Measurements from ENCODE around the gene PLCXD3.

PLCXD3 gene

DNA sequence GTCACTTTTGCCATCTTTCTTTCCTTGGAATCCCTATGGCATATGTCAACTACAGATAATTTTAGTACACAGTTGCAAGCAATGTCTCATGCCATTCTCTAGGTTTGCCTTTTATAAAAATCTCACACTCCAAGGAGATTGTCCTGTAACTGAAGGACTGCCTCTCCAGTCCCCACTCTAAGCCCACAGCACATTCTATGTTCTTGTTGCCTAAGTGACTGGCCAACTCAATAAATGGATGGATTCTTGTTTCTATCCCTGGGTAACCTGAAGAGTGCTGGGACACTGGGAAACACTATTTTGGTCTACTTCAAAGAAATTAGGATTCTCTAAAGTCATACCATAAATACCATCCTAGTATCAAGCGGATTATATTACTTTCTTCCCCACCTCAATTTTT is 145.0 kb downstream of the PLCXD3 start:
- Histone ChIP-seq H3K36me3 (ENCODE audit: control insufficient read depth, insufficient read depth, low read length) (no peaks in the 10 kb centered on the region), H3K4me3 (ENCODE audit: low read length) (no peak overlapping the region), H3K9ac (ENCODE audit: low read length) (no peak overlapping the region), H3K27ac (ENCODE audit: low read depth, low read length) (no peak overlapping the region), H3K27me3 (ENCODE audit: control insufficient read depth, insufficient read depth, low read length) (no peaks in the 10 kb centered on the region), H3K4me1 (ENCODE audit: control insufficient read depth, insufficient read depth, low read length) (no peaks in the 10 kb centered on the region)

DNA sequence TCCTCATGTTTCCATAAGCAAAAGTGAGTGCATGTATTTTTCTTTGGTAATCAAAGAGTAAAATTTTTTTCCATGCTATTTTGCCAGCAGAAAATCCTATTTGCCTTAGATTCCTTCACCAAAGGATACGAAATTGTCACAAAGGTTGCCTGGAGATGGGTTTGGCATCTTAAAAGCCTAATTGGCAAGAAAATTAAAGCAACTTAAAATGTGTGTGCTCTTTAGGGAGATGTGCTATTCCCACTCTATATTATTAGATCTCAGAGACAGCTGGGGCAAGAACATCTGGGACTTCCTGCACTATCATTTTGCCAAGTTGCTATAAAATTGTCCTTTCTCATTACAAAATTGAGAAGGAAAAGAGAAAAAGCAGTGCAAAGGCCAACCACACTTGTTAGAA is 146.1 kb downstream of the PLCXD3 start:
- no peak overlapping the region for H3K9ac ChIP-seq (ENCODE audit: low read length)
- no peaks in the 10 kb centered on the region for H3K36me3 ChIP-seq (ENCODE audit: control insufficient read depth, insufficient read depth, low read length)
- H3K4me3 ChIP-seq (ENCODE audit: low read length): no peak overlapping the region
- H3K27me3 ChIP-seq (ENCODE audit: control insufficient read depth, insufficient read depth, low read length): no peaks in the 10 kb centered on the region
- H3K4me1 ChIP-seq (ENCODE audit: control insufficient read depth, insufficient read depth, low read length): no peaks in the 10 kb centered on the region
- no peak overlapping the region for H3K27ac ChIP-seq (ENCODE audit: low read depth, low read length)

DNA sequence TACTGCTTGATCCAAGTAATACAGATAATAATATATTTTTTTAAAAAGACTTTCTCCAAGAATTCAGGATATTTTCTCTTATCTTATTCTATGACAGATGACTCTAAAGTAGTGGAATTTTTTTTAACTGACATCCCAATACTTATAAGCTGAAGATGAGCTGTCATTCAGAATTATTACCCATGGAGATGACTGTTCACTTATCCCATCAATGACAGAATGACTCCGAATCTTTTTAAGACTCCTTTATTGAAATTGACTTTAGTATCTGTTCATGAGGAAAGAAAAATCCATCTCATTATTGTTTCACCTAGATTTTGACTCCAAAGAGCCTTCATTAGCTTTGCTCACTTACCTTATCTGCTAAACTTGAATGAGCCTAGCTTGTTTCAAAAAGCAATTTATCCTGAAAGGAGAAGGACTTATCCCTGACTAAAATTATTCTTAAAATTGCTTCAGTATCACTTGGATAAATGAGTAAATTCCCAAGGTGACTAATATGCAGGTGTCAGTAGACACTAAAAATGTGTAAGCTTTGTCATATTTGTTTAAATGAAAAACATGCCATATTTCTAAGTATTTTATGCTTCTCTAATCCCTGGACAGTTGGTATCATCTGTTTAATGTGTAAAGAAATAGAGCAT is 146.9 kb downstream of the PLCXD3 start:
- Histone ChIP-seq H3K4me1 (ENCODE audit: control insufficient read depth, insufficient read depth, low read length) (no peaks in the 10 kb centered on the region), H3K27me3 (ENCODE audit: control insufficient read depth, insufficient read depth, low read length) (no peaks in the 10 kb centered on the region), H3K36me3 (ENCODE audit: control insufficient read depth, insufficient read depth, low read length) (no peaks in the 10 kb centered on the region), H3K9ac (ENCODE audit: low read length) (no peak overlapping the region), H3K27ac (ENCODE audit: low read depth, low read length) (no peak overlapping the region), H3K4me3 (ENCODE audit: low read length) (no peak overlapping the region)

DNA sequence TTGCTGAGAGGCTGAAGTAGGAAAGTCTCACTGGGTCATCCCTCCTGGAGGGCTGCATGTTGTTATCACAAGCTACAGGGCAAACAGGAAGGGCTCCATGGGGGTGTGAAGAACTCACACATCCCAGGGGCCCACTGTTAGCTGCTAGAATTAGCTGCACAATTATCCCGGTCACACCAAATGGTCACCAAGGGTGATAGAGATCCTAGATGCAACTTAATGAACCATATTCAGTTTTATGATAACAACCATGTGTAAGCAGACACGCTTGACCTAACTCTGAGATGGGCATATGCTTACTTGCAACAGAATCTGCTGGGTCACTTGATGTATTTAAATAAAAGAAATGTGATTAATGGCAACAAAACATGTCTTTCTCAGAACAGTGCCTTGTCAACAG is 153.6 kb downstream of the PLCXD3 start:
- Histone ChIP-seq H3K4me3 (ENCODE audit: low read length) (no peak overlapping the region), H3K36me3 (ENCODE audit: control insufficient read depth, insufficient read depth, low read length) (no peaks in the 10 kb centered on the region), H3K27me3 (ENCODE audit: control insufficient read depth, insufficient read depth, low read length) (no peaks in the 10 kb centered on the region), H3K9ac (ENCODE audit: low read length) (no peak overlapping the region), H3K27ac (ENCODE audit: low read depth, low read length) (no peak overlapping the region), H3K4me1 (ENCODE audit: control insufficient read depth, insufficient read depth, low read length) (no peaks in the 10 kb centered on the region)

DNA sequence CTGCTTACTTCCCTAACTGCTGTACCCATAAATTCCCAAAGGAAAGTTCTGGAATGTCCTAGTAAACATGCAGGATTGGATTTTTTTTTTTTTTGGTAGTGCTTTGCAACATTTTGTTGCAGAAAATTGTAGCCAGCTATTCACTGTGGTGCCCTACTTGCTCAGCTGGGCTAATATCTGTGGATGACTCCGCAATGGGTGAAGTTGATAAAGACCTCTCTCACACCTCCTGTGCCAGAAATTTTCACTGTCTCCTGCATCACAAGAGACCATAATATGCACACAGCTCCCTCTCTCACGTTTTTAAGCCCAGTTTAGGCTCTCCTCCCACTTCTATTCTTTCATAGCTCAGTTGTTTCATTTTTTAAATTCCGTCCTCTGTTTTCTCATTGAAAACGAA is 160.6 kb downstream of the PLCXD3 start:
- no peaks in the 10 kb centered on the region for H3K27me3 ChIP-seq (ENCODE audit: control insufficient read depth, insufficient read depth, low read length)
- H3K9ac ChIP-seq (ENCODE audit: low read length): no peak overlapping the region
- no peak overlapping the region for H3K27ac ChIP-seq (ENCODE audit: low read depth, low read length)
- no peaks in the 10 kb centered on the region for H3K36me3 ChIP-seq (ENCODE audit: control insufficient read depth, insufficient read depth, low read length)
- no peak overlapping the region for H3K4me3 ChIP-seq (ENCODE audit: low read length)
- no peaks in the 10 kb centered on the region for H3K4me1 ChIP-seq (ENCODE audit: control insufficient read depth, insufficient read depth, low read length)

DNA sequence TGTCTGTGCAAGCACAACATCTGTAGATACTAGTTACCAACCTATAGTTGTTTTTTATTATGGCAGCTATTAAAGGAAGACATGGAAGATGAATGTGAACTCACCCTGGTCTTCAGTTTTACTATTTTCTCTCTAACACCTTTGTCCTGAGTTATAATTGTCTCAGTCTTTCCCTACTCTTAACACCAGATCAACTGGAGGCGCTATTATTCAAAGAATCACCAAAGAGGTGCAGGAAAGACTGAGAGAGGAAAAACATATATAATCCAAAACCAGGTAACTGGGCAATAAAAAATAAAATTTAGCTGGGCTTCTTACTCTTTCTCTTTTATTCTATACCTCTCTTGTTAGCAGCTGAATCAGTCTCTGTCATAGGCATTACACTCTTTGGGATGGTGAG is 162.8 kb downstream of the PLCXD3 start:
- H3K4me3 ChIP-seq (ENCODE audit: low read length): no peak overlapping the region
- H3K9ac ChIP-seq (ENCODE audit: low read length): no peak overlapping the region
- no peak overlapping the region for H3K27ac ChIP-seq (ENCODE audit: low read depth, low read length)
- no peaks in the 10 kb centered on the region for H3K4me1 ChIP-seq (ENCODE audit: control insufficient read depth, insufficient read depth, low read length)
- no peaks in the 10 kb centered on the region for H3K27me3 ChIP-seq (ENCODE audit: control insufficient read depth, insufficient read depth, low read length)
- H3K36me3 ChIP-seq (ENCODE audit: control insufficient read depth, insufficient read depth, low read length): no peaks in the 10 kb centered on the region

DNA sequence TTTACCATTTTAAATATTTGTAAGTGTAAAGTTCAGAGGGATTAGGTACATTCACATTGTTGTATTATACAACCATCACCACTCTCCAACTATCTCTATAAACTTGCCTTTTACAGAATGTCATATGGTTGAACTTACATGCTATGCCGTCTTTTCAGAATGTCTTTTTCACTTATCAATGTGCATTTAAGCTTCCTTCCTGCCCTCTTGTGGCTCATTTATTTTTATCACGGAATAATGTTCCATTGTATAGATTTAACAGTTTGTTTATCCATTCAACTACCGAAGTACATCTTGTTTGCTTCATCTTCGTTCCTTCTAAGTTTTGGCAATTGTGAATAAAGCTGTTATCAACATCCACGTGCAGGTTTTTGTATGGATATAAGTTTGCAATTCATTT is 163.8 kb downstream of the PLCXD3 start:
- no peaks in the 10 kb centered on the region for H3K36me3 ChIP-seq (ENCODE audit: control insufficient read depth, insufficient read depth, low read length)
- no peaks in the 10 kb centered on the region for H3K27me3 ChIP-seq (ENCODE audit: control insufficient read depth, insufficient read depth, low read length)
- no peaks in the 10 kb centered on the region for H3K4me1 ChIP-seq (ENCODE audit: control insufficient read depth, insufficient read depth, low read length)
- no peak overlapping the region for H3K4me3 ChIP-seq (ENCODE audit: low read length)
- no peak overlapping the region for H3K27ac ChIP-seq (ENCODE audit: low read depth, low read length)
- H3K9ac ChIP-seq (ENCODE audit: low read length): no peak overlapping the region

DNA sequence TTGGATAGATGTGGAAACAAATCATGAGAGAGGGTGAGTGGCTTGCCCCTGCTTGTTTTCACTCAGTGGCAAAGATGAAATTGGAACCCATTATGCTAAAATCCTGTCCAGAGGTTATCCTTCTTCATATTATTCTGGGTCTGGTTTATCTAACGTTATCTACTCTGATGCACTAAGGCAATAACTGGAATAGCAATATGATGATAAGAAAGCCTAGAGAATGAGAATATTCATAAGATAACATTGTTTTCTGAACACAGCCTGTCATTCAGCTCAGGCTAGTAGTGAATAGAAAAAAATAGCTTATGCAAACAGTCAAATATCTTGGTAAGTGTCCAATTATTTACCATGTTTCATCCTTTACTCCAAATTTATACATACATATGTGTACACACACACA is 165.1 kb downstream of the PLCXD3 start:
- H3K4me1 ChIP-seq (ENCODE audit: control insufficient read depth, insufficient read depth, low read length): no peaks in the 10 kb centered on the region
- H3K27ac ChIP-seq (ENCODE audit: low read depth, low read length): no peak overlapping the region
- no peak overlapping the region for H3K9ac ChIP-seq (ENCODE audit: low read length)

DNA sequence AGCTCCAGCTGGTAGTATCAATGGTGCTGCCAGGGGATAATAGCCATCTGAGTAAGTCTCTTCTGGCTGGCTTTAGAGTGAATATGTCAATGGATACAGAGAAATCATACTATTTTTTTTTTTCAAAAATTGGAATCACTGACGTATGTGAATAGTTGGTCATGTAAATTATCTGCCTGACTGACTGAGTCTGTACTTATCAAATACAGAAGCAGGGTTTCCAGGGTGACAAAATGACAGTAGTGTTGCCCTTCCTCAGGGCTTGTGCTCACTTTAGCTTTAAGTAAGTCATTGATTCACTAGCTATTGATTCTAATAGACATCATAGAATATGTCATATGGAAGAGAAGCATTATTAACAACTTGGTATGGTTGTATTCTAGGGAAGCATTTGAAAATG is 171.1 kb downstream of the PLCXD3 start:
- H3K27me3 ChIP-seq (ENCODE audit: control insufficient read depth, insufficient read depth, low read length): no peaks in the 10 kb centered on the region
- no peak overlapping the region for H3K27ac ChIP-seq (ENCODE audit: low read depth, low read length)
- H3K9ac ChIP-seq (ENCODE audit: low read length): no peak overlapping the region
- no peaks in the 10 kb centered on the region for H3K36me3 ChIP-seq (ENCODE audit: control insufficient read depth, insufficient read depth, low read length)
- no peaks in the 10 kb centered on the region for H3K4me1 ChIP-seq (ENCODE audit: control insufficient read depth, insufficient read depth, low read length)
- no peak overlapping the region for H3K4me3 ChIP-seq (ENCODE audit: low read length)

More for the DNA sequence above, 165.1 kb downstream of the PLCXD3 start:
- H3K27me3 ChIP-seq (ENCODE audit: control insufficient read depth, insufficient read depth, low read length): no peaks in the 10 kb centered on the region
- H3K36me3 ChIP-seq (ENCODE audit: control insufficient read depth, insufficient read depth, low read length): no peaks in the 10 kb centered on the region
- no peak overlapping the region for H3K4me3 ChIP-seq (ENCODE audit: low read length)

DNA sequence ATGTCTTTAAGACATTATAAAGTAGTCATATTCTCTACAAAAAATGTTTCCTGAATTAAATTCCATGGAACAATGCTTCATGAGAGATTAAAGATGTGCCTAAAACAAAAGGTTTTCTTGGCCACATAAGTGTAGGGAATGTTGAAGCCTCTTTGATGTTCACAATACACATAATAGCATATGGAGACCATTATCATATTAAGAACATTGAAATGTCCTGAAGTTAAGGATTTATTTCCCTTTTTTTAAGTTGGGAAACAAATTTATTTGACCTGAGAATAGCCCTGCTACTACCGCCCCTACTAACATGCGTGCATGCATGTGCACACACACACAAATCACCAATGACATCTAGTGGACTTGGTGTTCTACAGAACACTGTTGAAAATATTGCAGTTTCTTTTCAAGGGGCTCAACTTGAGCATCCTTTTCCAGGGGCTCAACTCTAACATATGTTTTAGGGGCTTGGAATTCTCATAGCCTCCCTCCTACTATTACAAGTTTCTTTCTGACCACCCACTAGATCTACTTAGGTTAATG is 172.2 kb downstream of the PLCXD3 start:
- H3K4me3 ChIP-seq (ENCODE audit: low read length): no peak overlapping the region
- no peaks in the 10 kb centered on the region for H3K27me3 ChIP-seq (ENCODE audit: control insufficient read depth, insufficient read depth, low read length)
- H3K4me1 ChIP-seq (ENCODE audit: control insufficient read depth, insufficient read depth, low read length): no peaks in the 10 kb centered on the region
- no peaks in the 10 kb centered on the region for H3K36me3 ChIP-seq (ENCODE audit: control insufficient read depth, insufficient read depth, low read length)
- no peak overlapping the region for H3K9ac ChIP-seq (ENCODE audit: low read length)
- no peak overlapping the region for H3K27ac ChIP-seq (ENCODE audit: low read depth, low read length)

DNA sequence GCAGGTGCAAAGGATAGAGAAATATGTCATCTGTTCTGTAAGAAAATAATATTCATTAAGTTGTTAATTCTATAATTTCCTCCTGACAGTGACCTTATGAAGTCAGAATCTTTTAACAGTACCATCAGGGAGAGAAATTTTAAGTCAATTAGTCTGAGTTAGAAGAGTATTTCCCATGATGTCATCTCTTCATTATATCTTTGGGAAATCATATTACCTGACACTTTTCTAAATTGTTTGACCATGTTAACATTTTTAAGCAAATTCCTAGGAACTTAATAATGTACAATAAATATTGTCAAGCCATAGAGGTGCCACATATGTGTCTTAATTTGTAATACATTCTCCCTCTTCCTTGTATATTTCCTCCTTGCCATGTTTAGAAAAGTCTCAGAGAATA is 172.7 kb downstream of the PLCXD3 start:
- H3K4me1 ChIP-seq (ENCODE audit: control insufficient read depth, insufficient read depth, low read length): no peaks in the 10 kb centered on the region
- H3K27me3 ChIP-seq (ENCODE audit: control insufficient read depth, insufficient read depth, low read length): no peaks in the 10 kb centered on the region
- H3K27ac ChIP-seq (ENCODE audit: low read depth, low read length): no peak overlapping the region
- no peak overlapping the region for H3K9ac ChIP-seq (ENCODE audit: low read length)
- no peaks in the 10 kb centered on the region for H3K36me3 ChIP-seq (ENCODE audit: control insufficient read depth, insufficient read depth, low read length)
- no peak overlapping the region for H3K4me3 ChIP-seq (ENCODE audit: low read length)

DNA sequence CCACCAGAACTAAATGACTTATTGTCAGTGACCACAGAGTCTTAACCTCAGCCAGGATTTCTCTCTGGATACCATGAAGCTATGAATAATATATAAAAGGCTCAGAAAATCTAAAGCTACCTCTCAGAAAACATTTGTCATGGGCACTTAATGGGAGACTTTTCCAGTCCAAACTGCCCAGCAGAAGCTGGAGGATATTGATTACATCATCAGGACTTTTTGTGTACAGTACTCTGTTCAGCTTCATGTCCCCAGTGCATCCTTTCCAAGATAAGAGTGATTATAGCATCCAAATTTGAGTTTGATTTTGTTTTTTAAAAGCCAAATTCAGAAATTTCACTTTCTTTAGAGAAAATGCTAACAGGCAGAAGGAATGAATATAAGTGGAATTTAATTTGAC is 173.2 kb downstream of the PLCXD3 start:
- no peak overlapping the region for H3K4me3 ChIP-seq (ENCODE audit: low read length)
- no peaks in the 10 kb centered on the region for H3K27me3 ChIP-seq (ENCODE audit: control insufficient read depth, insufficient read depth, low read length)
- H3K4me1 ChIP-seq (ENCODE audit: control insufficient read depth, insufficient read depth, low read length): no peaks in the 10 kb centered on the region
- no peak overlapping the region for H3K27ac ChIP-seq (ENCODE audit: low read depth, low read length)
- H3K9ac ChIP-seq (ENCODE audit: low read length): no peak overlapping the region
- no peaks in the 10 kb centered on the region for H3K36me3 ChIP-seq (ENCODE audit: control insufficient read depth, insufficient read depth, low read length)

DNA sequence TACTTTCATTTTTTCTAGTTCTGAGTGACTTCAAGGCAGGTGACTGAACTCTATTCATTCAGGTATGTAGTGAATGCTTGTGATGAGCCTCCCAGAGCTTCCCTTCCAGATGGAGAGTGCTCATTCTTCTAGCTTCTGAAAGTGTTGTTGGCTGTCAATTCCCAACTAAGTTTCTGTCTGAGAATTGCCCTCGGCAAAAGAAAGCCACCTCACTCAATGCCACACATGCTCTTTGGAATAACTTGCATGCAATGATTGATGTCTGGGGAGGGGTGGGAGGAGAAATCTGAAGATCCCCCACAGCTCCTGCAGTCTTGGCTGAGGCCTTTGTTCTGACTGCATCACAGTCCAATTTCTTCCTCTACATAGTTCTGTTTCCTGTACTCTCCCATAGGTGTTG is 173.9 kb downstream of the PLCXD3 start:
- Histone ChIP-seq H3K27me3 (ENCODE audit: control insufficient read depth, insufficient read depth, low read length) (no peaks in the 10 kb centered on the region), H3K27ac (ENCODE audit: low read depth, low read length) (no peak overlapping the region), H3K4me1 (ENCODE audit: control insufficient read depth, insufficient read depth, low read length) (no peaks in the 10 kb centered on the region), H3K4me3 (ENCODE audit: low read length) (no peak overlapping the region), H3K36me3 (ENCODE audit: control insufficient read depth, insufficient read depth, low read length) (no peaks in the 10 kb centered on the region), H3K9ac (ENCODE audit: low read length) (no peak overlapping the region)

Data from rectal smooth muscle tissue (tissue), 1 donor.